GM18507 (cell line): ENCODE measurements around the gene DAB1.

Experiments used
- DNase-seq: peaks from one replicate; pipeline ENCODE4 v3.0.0; 2011; ENCODE audit warnings: low read depth; ENCODE audit not compliant: insufficient read length; ENCODE audit errors: extremely low spot score
- FAIRE-seq: peaks from 2 replicates; lab custom pipeline; 2011; peaks lifted over from hg19 to GRCh38; lab: Jason Lieb, UNC

The DAB1 gene

GRCh38 chr1:57420981-57421785, 2.7 kb downstream of the DAB1 start:
- FAIRE-seq: no peak
- DNase-seq: no peak

- FAIRE-seq: no peak
These were observed 4.9 kb downstream of the DAB1 start for GRCh38 chr1:57418971-57419370.

DNA sequence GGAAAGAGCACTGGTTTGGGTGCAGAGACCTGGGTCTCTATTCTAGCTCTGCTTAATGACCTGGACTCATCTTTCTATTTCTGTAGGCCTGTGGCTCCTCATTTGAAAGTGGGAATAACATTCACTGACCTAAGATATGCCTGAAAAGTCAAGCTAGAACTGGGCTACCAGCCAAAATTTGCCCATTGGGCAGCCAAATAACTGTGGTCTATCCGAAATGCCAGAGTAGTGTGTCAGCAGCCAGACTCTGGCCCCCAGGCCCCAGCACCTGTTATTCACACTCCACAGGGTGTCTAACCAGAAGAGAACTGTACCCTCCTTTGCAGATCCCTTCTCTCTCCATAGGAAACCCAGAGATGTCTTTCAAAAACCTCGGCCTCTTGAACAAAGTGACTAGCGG, 12.6 kb downstream of the DAB1 start:
- FAIRE-seq: no peak
- no peak for DNase-seq

More at GRCh38 chr1:57418971-57419370, 4.9 kb downstream of the DAB1 start:
- DNase-seq: no peak

- DNase-seq (no peak), FAIRE-seq (no peak)
These were observed 13.4 kb downstream of the DAB1 start for GRCh38 chr1:57410508-57410907.

DNA sequence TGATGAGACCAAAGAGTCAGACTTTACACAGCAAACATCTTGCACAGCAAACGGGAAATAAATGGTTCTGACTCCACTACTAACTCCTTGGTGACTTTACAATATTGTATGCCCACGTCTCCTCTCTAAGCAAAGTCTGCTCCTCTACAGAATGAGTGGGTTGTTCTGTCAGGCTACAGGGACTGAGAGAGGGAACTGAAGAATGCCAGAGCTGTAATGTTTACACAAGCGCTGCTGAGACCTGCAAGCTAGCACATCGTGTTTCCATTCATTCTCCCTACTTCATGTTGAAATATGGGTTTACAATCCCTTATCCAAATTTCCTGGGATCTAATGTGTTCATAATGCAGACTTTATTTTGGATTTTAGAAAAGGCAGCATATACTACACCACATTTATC, 15.9 kb downstream of the DAB1 start:
- DNase-seq: no peak

GRCh38 chr1:57406428-57406970, 17.4 kb downstream of the DAB1 start:
- no peak for DNase-seq
- no peak for FAIRE-seq

More for the DNA sequence above, 15.9 kb downstream of the DAB1 start:
- FAIRE-seq: no peak

- no peak for FAIRE-seq
- DNase-seq: no peak
These were observed 19.0 kb downstream of the DAB1 start for GRCh38 chr1:57404884-57405283.

DNA sequence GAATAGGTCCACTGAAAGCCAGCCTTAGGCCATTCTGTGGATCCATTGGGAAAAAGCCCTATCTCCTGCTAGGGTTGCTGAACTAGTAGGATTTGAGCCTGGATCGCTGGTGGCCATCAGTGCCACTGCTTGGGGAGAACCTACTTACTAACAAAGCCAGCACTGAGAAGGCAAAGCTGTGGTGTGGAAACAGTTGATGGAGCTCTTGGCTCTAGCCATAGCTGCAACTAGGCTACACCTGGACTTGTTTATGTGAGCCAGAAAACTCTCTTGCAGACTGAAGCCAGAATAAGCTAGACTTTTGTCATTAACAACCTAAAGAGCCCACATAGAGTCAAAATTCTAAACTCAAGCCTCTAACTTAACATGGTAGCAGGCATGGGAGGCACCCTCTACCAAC, 20.7 kb downstream of the DAB1 start:
- FAIRE-seq (no peak), DNase-seq (no peak)

GRCh38 chr1:57401671-57402070, 22.2 kb downstream of the DAB1 start:
- DNase-seq: no peak

DNA sequence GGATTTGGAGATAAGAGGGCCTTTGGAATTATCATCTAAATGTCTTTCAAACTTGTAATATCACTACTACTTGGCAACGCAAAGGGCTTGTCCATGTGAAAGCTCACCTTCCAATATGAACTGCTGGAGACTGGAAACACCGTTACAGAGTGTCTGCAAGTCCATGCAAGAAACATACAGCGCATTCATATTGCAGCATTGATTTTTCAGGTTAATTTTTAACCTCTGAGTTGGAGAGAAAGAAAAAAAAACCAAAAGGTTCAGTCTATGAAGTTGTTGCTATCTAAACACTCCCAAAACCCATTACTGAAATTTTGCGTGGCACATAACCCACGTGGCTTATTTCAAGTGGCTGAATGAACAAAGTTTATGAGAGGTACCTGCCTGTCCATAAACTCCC, 23.8 kb downstream of the DAB1 start:
- FAIRE-seq (no peak), DNase-seq (no peak)

More at GRCh38 chr1:57401671-57402070, 22.2 kb downstream of the DAB1 start:
- FAIRE-seq: no peak

- FAIRE-seq (no peak), DNase-seq (no peak)
These were observed 30.7 kb downstream of the DAB1 start for GRCh38 chr1:57393058-57393584.

- FAIRE-seq: no peak
- no peak for DNase-seq
These were observed 38.5 kb downstream of the DAB1 start for GRCh38 chr1:57385336-57385735.

DNA sequence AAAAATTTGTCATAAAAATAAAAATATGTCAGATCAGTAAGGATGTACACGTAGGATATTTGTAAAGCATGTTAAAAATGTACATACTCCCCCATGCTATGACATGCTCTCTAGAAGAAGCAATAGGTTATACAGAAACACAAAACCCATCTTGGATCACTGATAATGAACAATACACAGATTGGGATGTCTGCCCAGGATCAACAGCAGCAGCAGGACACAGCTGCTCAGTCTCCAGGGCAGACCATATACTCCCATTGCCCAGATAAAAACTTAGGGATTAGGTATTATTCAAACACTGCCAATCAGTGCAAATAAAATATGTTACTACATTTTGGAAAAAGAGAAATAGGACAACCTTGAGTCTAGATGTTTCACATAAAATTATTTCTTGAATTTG, 39.0 kb downstream of the DAB1 start:
- FAIRE-seq (no peak), DNase-seq (no peak)

DNA sequence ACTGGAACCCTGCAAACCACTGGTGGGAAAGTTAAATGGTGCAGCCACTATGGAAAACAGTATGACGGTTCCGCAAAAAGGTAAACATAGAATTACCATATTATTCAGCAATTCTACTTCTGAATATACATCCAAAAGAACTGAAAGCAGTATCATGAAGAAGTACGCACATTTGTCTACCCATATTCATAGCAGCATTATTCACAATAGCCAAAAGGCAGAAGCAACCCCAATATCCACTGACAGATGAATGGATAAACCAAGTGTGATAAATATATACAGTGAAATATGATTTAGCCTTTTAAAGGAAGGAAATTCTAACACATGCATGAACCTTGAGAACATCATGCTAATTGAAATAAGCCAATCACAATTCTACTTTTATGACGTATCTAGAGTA, 39.6 kb downstream of the DAB1 start:
- no peak for DNase-seq
- FAIRE-seq: no peak

- no peak for DNase-seq
These were observed 42.0 kb downstream of the DAB1 start for GRCh38 chr1:57381871-57382270.

GRCh38 chr1:57381426-57381825, 42.4 kb downstream of the DAB1 start:
- FAIRE-seq (no peak), DNase-seq (no peak)

More at GRCh38 chr1:57381871-57382270, 42.0 kb downstream of the DAB1 start:
- FAIRE-seq: no peak

- DNase-seq (no peak), FAIRE-seq (no peak)
These were observed 42.9 kb downstream of the DAB1 start for GRCh38 chr1:57380923-57381322.

DNA sequence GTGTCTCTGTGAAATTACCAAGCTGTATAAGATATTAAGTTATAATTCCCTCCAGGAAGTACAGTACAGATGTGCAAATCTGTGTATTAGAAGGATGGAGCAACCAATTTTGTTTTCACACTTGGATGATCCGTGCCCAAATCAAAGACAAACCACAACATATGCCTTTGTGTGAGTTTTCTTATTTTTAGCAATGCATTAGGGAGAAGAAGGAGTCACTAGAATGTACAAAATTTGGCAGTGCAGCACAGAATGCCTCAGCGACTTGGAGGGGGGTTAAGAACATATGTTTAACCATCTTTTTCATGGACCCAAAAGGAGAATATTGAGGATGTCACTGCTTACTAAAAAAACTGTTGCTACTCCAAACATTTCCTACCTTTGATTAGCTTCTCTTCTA, 45.3 kb downstream of the DAB1 start:
- FAIRE-seq: no peak
- no peak for DNase-seq

DNA sequence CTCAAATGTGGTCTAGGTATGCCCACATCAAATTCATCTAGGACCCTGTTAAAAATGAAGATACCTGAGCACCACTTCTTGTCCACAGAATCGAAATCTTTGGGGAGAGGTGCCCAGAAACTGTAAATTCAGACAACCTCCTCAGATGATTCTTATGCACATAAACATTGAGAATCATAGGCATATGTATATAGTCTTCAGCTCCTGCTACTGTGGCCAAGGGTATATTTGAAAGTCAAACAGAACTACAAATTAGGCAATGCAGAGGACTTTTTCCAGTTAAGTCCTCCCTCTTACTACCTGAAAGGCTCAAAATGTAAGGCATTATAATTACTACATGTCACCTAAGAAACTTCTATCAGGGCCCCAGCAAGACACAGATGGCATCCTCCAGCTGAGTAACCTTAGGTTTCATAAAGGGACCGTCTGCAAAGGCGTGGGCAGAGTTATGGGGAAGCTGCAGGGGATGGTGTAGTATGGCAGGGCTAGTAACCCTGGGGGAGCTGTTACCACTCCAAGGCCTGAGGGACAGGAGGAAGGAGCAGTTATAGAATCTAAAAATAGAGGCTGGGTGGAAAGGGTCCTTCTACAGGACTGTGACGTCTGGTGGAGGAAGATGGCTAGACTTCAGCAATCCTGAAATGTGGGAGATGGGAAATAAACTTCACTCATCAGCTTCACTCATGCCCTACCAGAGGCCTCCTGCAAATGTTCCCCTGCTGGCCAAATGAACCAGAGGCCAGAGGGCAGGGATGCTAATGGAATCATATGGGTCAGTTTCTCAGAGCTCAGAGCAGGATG, 46.3 kb downstream of the DAB1 start:
- FAIRE-seq (no peak), DNase-seq (no peak)

DNA sequence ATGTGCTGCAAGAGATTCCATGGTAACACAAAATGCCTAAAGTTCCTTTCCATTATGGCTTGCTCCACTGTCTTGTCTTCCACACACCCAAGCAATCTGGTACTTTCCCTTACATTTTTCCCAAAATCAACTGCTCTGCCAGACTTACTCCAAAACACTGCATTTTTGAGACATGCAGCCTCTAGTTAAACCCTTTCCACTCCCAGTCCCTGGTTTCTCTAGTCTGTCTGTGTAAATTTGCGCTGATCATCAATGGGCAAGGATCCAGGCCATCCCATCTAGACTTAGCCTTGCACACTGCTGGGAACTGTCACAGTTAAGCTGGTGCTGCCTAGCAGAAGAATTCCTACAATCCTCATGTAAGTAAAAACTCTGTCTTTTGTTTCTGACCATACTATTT, 47.8 kb downstream of the DAB1 start:
- FAIRE-seq (no peak), DNase-seq (no peak)
